H9 (cell line): Measurements from ENCODE around the gene MCM3. TPM values are rescaled to one million over a fixed set of nuclear protein-coding genes. Genes with fewer than 3 reads are reported as not detected.

ENCODE experiments used
- DNase-seq: peaks from one replicate; pipeline ENCODE4 v3.0.0-alpha.2; 2017
- H2AFZ ChIP-seq: one replicate; pipeline ENCODE4 v1.6.1; 2013; ENCODE audit warnings: mild to moderate bottlenecking, low read length, control low read depth, moderate library complexity
- H2AK5ac ChIP-seq: 2 replicates; pipeline ENCODE4 v1.6.1; 2013; ENCODE audit warnings: low read length, control low read depth, mixed read lengths; ENCODE audit not compliant: insufficient read length
- H2BK120ac ChIP-seq: one replicate; pipeline ENCODE4 v1.6.1; 2013; ENCODE audit warnings: low read depth, mild to moderate bottlenecking, low read length, control low read depth, inconsistent platforms; ENCODE audit not compliant: poor library complexity, severe bottlenecking
- H2BK12ac ChIP-seq: 2 replicates; pipeline ENCODE4 v1.6.1; 2013; ENCODE audit warnings: low read length, control low read depth, mixed read lengths, low read depth; ENCODE audit not compliant: insufficient read length
- H2BK15ac ChIP-seq: 2 replicates; pipeline ENCODE4 v1.6.1; 2013; ENCODE audit warnings: low read depth, low read length, control low read depth
- H2BK20ac ChIP-seq: one replicate; pipeline ENCODE4 v1.6.1; 2013; ENCODE audit warnings: low read depth, mild to moderate bottlenecking, low read length, control low read depth, inconsistent platforms; ENCODE audit not compliant: poor library complexity, severe bottlenecking
- H2BK5ac ChIP-seq: 2 replicates; pipeline ENCODE4 v1.6.1; 2013; ENCODE audit warnings: low read length, control low read depth, mixed read lengths; ENCODE audit not compliant: insufficient read length
- H3K14ac ChIP-seq: 2 replicates; pipeline ENCODE4 v1.6.1; 2013; ENCODE audit warnings: low read length, control low read depth; ENCODE audit not compliant: insufficient read depth
- H3K18ac ChIP-seq: 2 replicates; pipeline ENCODE4 v1.6.1; 2013; ENCODE audit warnings: low read depth, mild to moderate bottlenecking, mixed read lengths, low read length, control low read depth; ENCODE audit not compliant: insufficient read length
- H3K23ac ChIP-seq: 2 replicates; pipeline ENCODE4 v1.6.1; 2013; ENCODE audit warnings: low read length, control low read depth, mixed read lengths, low read depth; ENCODE audit not compliant: insufficient read length
- H3K23me2 ChIP-seq: 2 replicates; pipeline ENCODE4 v1.6.1; 2013; ENCODE audit warnings: low read depth, mild to moderate bottlenecking, mixed read lengths, low read length, control low read depth; ENCODE audit not compliant: insufficient read length, poor library complexity, severe bottlenecking
- H3K27ac ChIP-seq: 2 replicates; pipeline ENCODE4 v1.5.1; 2013; ENCODE audit warnings: low read length, control low read depth, mixed read lengths, low read depth; ENCODE audit not compliant: insufficient read length
- H3K27me3 ChIP-seq: 2 replicates; pipeline ENCODE4 v1.6.1; 2013; ENCODE audit warnings: low read length, control low read depth, inconsistent platforms; ENCODE audit not compliant: insufficient read depth
- H3K4ac ChIP-seq: 2 replicates; pipeline ENCODE4 v1.6.1; 2013; ENCODE audit warnings: low read depth, mild to moderate bottlenecking, control low read depth, inconsistent platforms, low read length, moderate library complexity
- H3K4me1 ChIP-seq: 2 replicates; pipeline ENCODE4 v1.6.1; 2013; ENCODE audit warnings: low read length, control low read depth, inconsistent platforms; ENCODE audit not compliant: insufficient read depth
- H3K4me2 ChIP-seq: 2 replicates; pipeline ENCODE4 v1.6.1; 2013; ENCODE audit warnings: low read length, control low read depth, mixed read lengths; ENCODE audit not compliant: insufficient read length, insufficient read depth
- H3K56ac ChIP-seq: 2 replicates; pipeline ENCODE4 v1.6.1; 2013; ENCODE audit warnings: low read depth, mild to moderate bottlenecking, mixed read lengths, low read length, control low read depth; ENCODE audit not compliant: insufficient read length
- H3K79me1 ChIP-seq: 2 replicates; pipeline ENCODE4 v1.6.1; 2013; ENCODE audit warnings: low read depth, mild to moderate bottlenecking, moderate library complexity, low read length, control low read depth, inconsistent platforms; ENCODE audit not compliant: insufficient read depth, poor library complexity, severe bottlenecking
- H3K79me2 ChIP-seq: 2 replicates; pipeline ENCODE4 v1.6.1; 2013; ENCODE audit warnings: low read length, control low read depth, inconsistent platforms; ENCODE audit not compliant: insufficient read depth
- H3K9ac ChIP-seq: 2 replicates; pipeline ENCODE4 v1.6.1; 2013; ENCODE audit warnings: low read length, control low read depth, mixed read lengths; ENCODE audit not compliant: insufficient read length; ENCODE audit errors: extremely low read depth
- H3K9me3 ChIP-seq: one replicate; pipeline ENCODE4 v1.6.1; 2013; ENCODE audit warnings: low read depth, low read length, inconsistent platforms; ENCODE audit not compliant: control insufficient read depth
- H3T11ph ChIP-seq: one replicate; pipeline ENCODE4 v1.6.1; 2013; ENCODE audit warnings: mild to moderate bottlenecking, low read length, control low read depth, inconsistent platforms
- H4K20me1 ChIP-seq: one replicate; pipeline ENCODE4 v1.6.1; 2013; ENCODE audit not compliant: control insufficient read depth, insufficient read length, insufficient read depth
- H4K5ac ChIP-seq: 2 replicates; pipeline ENCODE4 v1.6.1; 2013; ENCODE audit warnings: low read depth, mild to moderate bottlenecking, mixed read lengths, low read length, control low read depth; ENCODE audit not compliant: insufficient read length
- H4K8ac ChIP-seq: replicated peaks from 2 replicates; pipeline ENCODE4 v1.6.1; 2013; ENCODE audit warnings: low read length, control low read depth, mixed read lengths, low read depth; ENCODE audit not compliant: insufficient read length
- H4K91ac ChIP-seq: 2 replicates; pipeline ENCODE4 v1.6.1; 2013; ENCODE audit warnings: low read depth, mild to moderate bottlenecking, moderate library complexity, mixed read lengths, low read length, control low read depth; ENCODE audit not compliant: insufficient read length
- H3K27ac Mint-ChIP-seq, 3 experiments: 2 replicates in 2 of 3; 3 replicates in 1 of 3; pipeline ENCODE4 v1.8.0; 2020 to 2021; ENCODE audit warnings: mixed read lengths in 3 of 3, mild to moderate bottlenecking in 1 of 3, moderate library complexity in 1 of 3
- H3K27me3 Mint-ChIP-seq: 2 replicates; pipeline ENCODE4 v1.8.0; 2021; ENCODE audit warnings: low read depth, mild to moderate bottlenecking, moderate library complexity, mixed read lengths
- H3K36me3 Mint-ChIP-seq, 3 experiments: 2 replicates in 2 of 3; 3 replicates in 1 of 3; pipeline ENCODE4 v1.8.0; 2020 to 2021; ENCODE audit warnings: low read depth in 3 of 3, mixed read lengths in 3 of 3; ENCODE audit not compliant: insufficient read depth in 1 of 3
- H3K4me1 Mint-ChIP-seq, 2 experiments: 2 replicates each; pipeline ENCODE4 v1.8.0; 2020; ENCODE audit warnings: mixed read lengths in 2 of 2
- H3K4me3 Mint-ChIP-seq, 2 experiments: 2 replicates in 1 of 2; 3 replicates in 1 of 2; pipeline ENCODE4 v1.8.0; 2020 to 2021; ENCODE audit warnings: mild to moderate bottlenecking in 2 of 2, mixed read lengths in 2 of 2, moderate library complexity in 1 of 2
- H3K9me3 Mint-ChIP-seq, 2 experiments: 2 replicates in 1 of 2; 3 replicates in 1 of 2; pipeline ENCODE4 v1.8.0; 2020; ENCODE audit warnings: mild to moderate bottlenecking in 2 of 2, mixed read lengths in 2 of 2, moderate library complexity in 1 of 2
- CTCF ChIP-seq: fragments of 200-600 bp; sonication (generic); conservative IDR thresholded peaks from 3 replicates; pipeline ENCODE4 v1.8.0; 2021; ENCODE audit warnings: antibody characterized with exemption, mild to moderate bottlenecking
- total RNA-seq: library from RNA; stranded (reverse); gene quantifications from 2 replicates; pipeline ENCODE4 v1.2.1, GENCODE V29; 2021

MCM3 gene
- total RNA-seq, 1 experiment from 2014 or later: 252 TPM

- no peak overlapping the region for H3K27ac Mint-ChIP-seq
- H4K91ac ChIP-seq: no peak overlapping the region
- H2BK15ac ChIP-seq: no peak overlapping the region
- H2BK120ac ChIP-seq: no peak overlapping the region
- no peak overlapping the region for H3K4me2 ChIP-seq
- H3K79me2 ChIP-seq: no peaks in the 10 kb centered on the region
- H3K36me3 Mint-ChIP-seq: peaks cover 0 to 13% (median 5%) of the 10 kb centered on the region in 3 experiments; a peak in 4 of 7 replicates
- H3K56ac ChIP-seq: no peak overlapping the region
- no peak overlapping the region for H3K14ac ChIP-seq
- no peak for TF ChIP-seq CTCF
- no peak overlapping the region for H3K4ac ChIP-seq
- H3K4me3 Mint-ChIP-seq: no peak overlapping the region
- H3K23me2 ChIP-seq: no peaks in the 10 kb centered on the region
- H2BK5ac ChIP-seq: no peak overlapping the region
- no peak overlapping the region for H2AFZ ChIP-seq
- H3K79me1 ChIP-seq: no peaks in the 10 kb centered on the region
- H4K20me1 ChIP-seq: no peaks in the 10 kb centered on the region
- H2AK5ac ChIP-seq: no peak overlapping the region
- no peaks in the 10 kb centered on the region for H3K9me3 ChIP-seq
- H2BK20ac ChIP-seq: no peak overlapping the region
- no peak overlapping the region for H3K9ac ChIP-seq
- peaks cover 2% of the 10 kb centered on the region; the same call in 1 of the 2 replicates for H3K27me3 Mint-ChIP-seq
- H3K4me1 Mint-ChIP-seq: peaks cover 0 to 5% of the 10 kb centered on the region in 2 experiments; a peak in 2 of 4 replicates
- DNase-seq: no peak
- H3K27me3 ChIP-seq: no peaks in the 10 kb centered on the region
- H3K23ac ChIP-seq: no peak overlapping the region
- H3T11ph ChIP-seq: no peak overlapping the region
- H4K8ac ChIP-seq: no peak overlapping the region
- no peak overlapping the region for H2BK12ac ChIP-seq
- peaks cover 18 to 23% of the 10 kb centered on the region in 2 experiments for H3K9me3 Mint-ChIP-seq
- no peak overlapping the region for H3K18ac ChIP-seq
- H3K4me1 ChIP-seq: no peaks in the 10 kb centered on the region
- no peak overlapping the region for H4K5ac ChIP-seq
- no peak overlapping the region for H3K27ac ChIP-seq
These were observed 8.5 kb upstream of the MCM3 start for GRCh38 chr6:52293067-52293466.
